Stomach (tissue), 9 donors: ENCODE results near the gene STX10. TPM values are rescaled to one million over a fixed set of nuclear protein-coding genes. Genes with fewer than 3 reads are reported as not detected.

Experiments
- DNase-seq, 2 donors: peaks; one replicate each; pipeline versions ENCODE4 v3.0.0 to v3.0.0-alpha.2; 2013 to 2019
- H3K27ac ChIP-seq, 5 donors: fragments of 200-600 bp in 4 of 5; sonication (generic) in 4 of 5; one replicate each; pipeline ENCODE4 v1.5.1; 2013 to 2019; ENCODE audit warnings: mild to moderate bottlenecking in 1 of 5, moderate library complexity in 1 of 5
- H3K27me3 ChIP-seq, 3 donors: fragments of 200-600 bp; sonication (generic); one replicate each; pipeline ENCODE4 v1.5.1; 2017 to 2019; ENCODE audit warnings: mixed run types in 1 of 3
- H3K36me3 ChIP-seq, 4 donors: fragments of 200-600 bp; sonication (generic); 1 replicate in 3 of 4; 2 replicates in 1 of 4; pipeline ENCODE4 v1.5.1; 2016 to 2019
- H3K4me1 ChIP-seq, 4 donors: fragments of 200-600 bp; sonication (generic); one replicate each; pipeline ENCODE4 v1.5.1; 2016 to 2019
- H3K4me3 ChIP-seq, 4 donors: fragments of 200-600 bp; sonication (generic) in 3 of 4; one replicate each; pipeline ENCODE4 v1.5.1; 2016 to 2019; ENCODE audit warnings: mild to moderate bottlenecking in 1 of 4
- H3K9me3 ChIP-seq, 4 donors: fragments of 200-600 bp; sonication (generic); one replicate each; pipeline ENCODE4 v1.5.1; 2016 to 2019
- EP300 ChIP-seq: sonication (generic); formaldehyde crosslinking; IDR thresholded peaks from one replicate; pipeline ENCODE4 v1.6.1; 2017; ENCODE audit warnings: antibody characterized with exemption
- POLR2A ChIP-seq, 4 donors: fragments of 450-650 bp; IDR thresholded peaks; one replicate each; pipeline ENCODE4 v1.6.1; 2016; ENCODE audit warnings: antibody characterized with exemption in 4 of 4, control low read depth in 2 of 4, mild to moderate bottlenecking in 1 of 4, moderate library complexity in 1 of 4
- POLR2AphosphoS5 ChIP-seq, 3 donors: sonication (generic); formaldehyde crosslinking; IDR thresholded peaks; one replicate each; pipeline ENCODE4 v1.6.1; 2016; ENCODE audit warnings: antibody characterized with exemption in 3 of 3
- WGBS, 5 donors: extraction: QIAGEN DNeasy Blood & Tissue Kit in 3 of 5; methylation state at CpG; one replicate each; pipeline versions ENCODE4 v1.1.5 to v1.1.7; 2013 to 2018; 5-methylcytosine and 5-hydroxymethylcytosine counted together
- intact Hi-C: fragments of 100-400 bp; cut with DNase I; formaldehyde crosslinking; loops from one replicate; pipeline ENCODE4 v1.15.1; 2023; ENCODE audit warnings: low total_unique reads
- polyA plus RNA-seq, 3 donors: library from polyadenylated mRNA; stranded (reverse); fragments of 200-250 nt; gene quantifications; one replicate each; pipeline ENCODE4 v1.2.3, GENCODE V29; 2013
- total RNA-seq, 5 donors: library from RNA; depleted of rRNA; stranded (reverse); fragments of >200 nt; gene quantifications; one replicate each; pipeline versions ENCODE4 v1.1.0 to v1.2.3, GENCODE V29; 2014 to 2016
- TF ChIP-seq, protein P1 (sequence below), 7 experiments: fragments of 450-650 bp in 4 of 7; fragments of 200-600 bp in 3 of 7; sonication (generic) in 3 of 7; IDR thresholded peaks; one replicate each; pipeline ENCODE4 v1.5.1; 2016 to 2019; ENCODE audit warnings: antibody characterized with exemption in 7 of 7, control low read depth in 2 of 7, mild to moderate bottlenecking in 1 of 7
- donor health status: healthy with polysubstance abuse.
- donor health status: Bipolar disorder and iron deficiency.
- donor health status: healthy.

Gene STX10
- total and polyA plus RNA-seq, 8 donors: 20.4 to 942 (median 104) TPM

GRCh38 chr19:13154241-13154778, 4.1 kb upstream of the STX10 start:
- Histone ChIP-seq H3K4me1 (peaks cover 19 to 38% (median 33%) of the 10 kb centered on the region in 4 donors), H3K27me3 (no peaks in the 10 kb centered on the region), H3K9me3 (no peaks in the 10 kb centered on the region), H3K27ac (peak overlapping the region; percentile 96 to 99 (median 99)), H3K36me3 (no peaks in the 10 kb centered on the region), H3K4me3 (peak overlapping the region; percentile 85 to 92 (median 88))
- peak; percentile 59 for TF ChIP-seq EP300
- peak; percentile 94 to 98 (median 97) for TF ChIP-seq POLR2AphosphoS5 (IDR thresholded peaks at IDR 0.05)
- TF ChIP-seq POLR2A (IDR thresholded peaks at IDR 0.05): peak in 2 of 4 donors; percentile 58 to 63
- TF ChIP-seq, protein P1, sequence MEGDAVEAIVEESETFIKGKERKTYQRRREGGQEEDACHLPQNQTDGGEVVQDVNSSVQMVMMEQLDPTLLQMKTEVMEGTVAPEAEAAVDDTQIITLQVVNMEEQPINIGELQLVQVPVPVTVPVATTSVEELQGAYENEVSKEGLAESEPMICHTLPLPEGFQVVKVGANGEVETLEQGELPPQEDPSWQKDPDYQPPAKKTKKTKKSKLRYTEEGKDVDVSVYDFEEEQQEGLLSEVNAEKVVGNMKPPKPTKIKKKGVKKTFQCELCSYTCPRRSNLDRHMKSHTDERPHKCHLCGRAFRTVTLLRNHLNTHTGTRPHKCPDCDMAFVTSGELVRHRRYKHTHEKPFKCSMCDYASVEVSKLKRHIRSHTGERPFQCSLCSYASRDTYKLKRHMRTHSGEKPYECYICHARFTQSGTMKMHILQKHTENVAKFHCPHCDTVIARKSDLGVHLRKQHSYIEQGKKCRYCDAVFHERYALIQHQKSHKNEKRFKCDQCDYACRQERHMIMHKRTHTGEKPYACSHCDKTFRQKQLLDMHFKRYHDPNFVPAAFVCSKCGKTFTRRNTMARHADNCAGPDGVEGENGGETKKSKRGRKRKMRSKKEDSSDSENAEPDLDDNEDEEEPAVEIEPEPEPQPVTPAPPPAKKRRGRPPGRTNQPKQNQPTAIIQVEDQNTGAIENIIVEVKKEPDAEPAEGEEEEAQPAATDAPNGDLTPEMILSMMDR (IDR thresholded peaks at IDR 0.05): no peak
- DNase-seq: peak; percentile 89 to 95
- intact Hi-C loops: no loop called here
- 1% methylated on average over 14 to 21 of the region's 21 CpGs for WGBS, 5 donors

GRCh38 chr19:13153569-13154240, 3.5 kb upstream of the STX10 start:
- peaks cover 22 to 43% (median 37%) of the 10 kb centered on the region in 4 donors for H3K4me1 ChIP-seq
- H3K27me3 ChIP-seq: no peaks in the 10 kb centered on the region
- DNase-seq: peak; percentile 44 to 83
- intact Hi-C loops: no loop called here
- peak overlapping the region; percentile 96 to 99 (median 99) for H3K27ac ChIP-seq
- peak overlapping the region; percentile 85 to 92 (median 88) for H3K4me3 ChIP-seq
- H3K9me3 ChIP-seq: no peaks in the 10 kb centered on the region
- peak in 1 of 3 donors; percentile 85 for TF ChIP-seq POLR2AphosphoS5 (IDR thresholded peaks at IDR 0.05)
- TF ChIP-seq, protein P1 (IDR thresholded peaks at IDR 0.05): no peak
- no peaks in the 10 kb centered on the region for H3K36me3 ChIP-seq
- WGBS, 5 donors: 0 to 1% (median 0%) methylated on average over 50 to 69 of the region's 69 CpGs

GRCh38 chr19:13152974-13153568, 2.9 kb upstream of the STX10 start:
- peak overlapping the region; percentile 85 to 92 (median 88) for H3K4me3 ChIP-seq
- TF ChIP-seq POLR2AphosphoS5 (IDR thresholded peaks at IDR 0.05) (peak; percentile 99 to 100 (median 100)), POLR2A (IDR thresholded peaks at IDR 0.05) (peak in 3 of 4 donors; percentile 98 to 100 (median 99)), EP300 (no peak)
- TF ChIP-seq, protein P1 (IDR thresholded peaks at IDR 0.05): no peak
- H3K27ac ChIP-seq: peak overlapping the region; percentile 96 to 99 (median 99)
- DNase-seq: peak; percentile 97 to 98
- WGBS, 5 donors: 0% methylated on average over 28 to 59 of the region's 59 CpGs
- H3K36me3 ChIP-seq: no peaks in the 10 kb centered on the region
- intact Hi-C loops: no loop called here
- no peaks in the 10 kb centered on the region for H3K27me3 ChIP-seq
- peaks cover 24 to 49% (median 42%) of the 10 kb centered on the region in 4 donors for H3K4me1 ChIP-seq
- H3K9me3 ChIP-seq: no peaks in the 10 kb centered on the region

- H3K27ac ChIP-seq: peak overlapping the region; percentile 96 to 99 (median 99)
- no peak for TF ChIP-seq POLR2AphosphoS5 (IDR thresholded peaks at IDR 0.05)
- TF ChIP-seq, protein P1 (IDR thresholded peaks at IDR 0.05): no peak
- TF ChIP-seq POLR2A (IDR thresholded peaks at IDR 0.05): no peak
- TF ChIP-seq EP300: no peak
- H3K4me3 ChIP-seq: peak overlapping the region; percentile 85 to 92 (median 88)
- H3K9me3 ChIP-seq: no peaks in the 10 kb centered on the region
- H3K27me3 ChIP-seq: no peaks in the 10 kb centered on the region
- no peaks in the 10 kb centered on the region for H3K36me3 ChIP-seq
- intact Hi-C loops: no loop called here
- 0 to 1% (median 1%) methylated on average over 21 to 25 of the region's 25 CpGs for WGBS, 5 donors
- H3K4me1 ChIP-seq: peaks cover 24 to 50% (median 42%) of the 10 kb centered on the region in 4 donors
- DNase-seq: no peak
Measured at GRCh38 chr19:13152356-13152973, 2.3 kb upstream of the STX10 start.
